AG08396 (cell line): Measurements from ENCODE around the gene CRMP1.

ENCODE experiments used
- DNase-seq: peaks from one replicate; pipeline ENCODE4 v3.0.0; 2012; ENCODE audit warnings: low spot score, mixed read lengths

Gene CRMP1

DNA sequence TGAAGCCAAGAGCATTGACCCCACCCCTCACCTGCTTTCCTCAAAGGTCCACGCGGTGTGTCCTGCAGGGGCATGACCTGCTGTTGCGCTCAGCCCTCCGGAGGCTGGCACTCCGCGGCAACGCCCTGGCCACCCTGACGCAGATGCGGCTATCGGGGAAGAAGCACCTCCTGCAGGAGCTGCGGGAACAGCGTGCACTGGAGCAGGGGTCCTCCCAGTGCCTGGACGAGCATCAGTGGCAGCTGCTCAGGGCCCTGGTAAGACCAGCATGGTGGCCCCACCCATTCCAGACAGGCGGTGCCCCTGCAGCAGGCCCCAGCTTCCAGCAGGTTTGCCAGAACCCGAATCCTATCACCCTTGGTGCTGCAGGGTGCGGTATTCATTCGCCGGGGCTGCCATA, 95.9 kb downstream of the CRMP1 start:
- no peak for DNase-seq

GRCh38 chr4:5795580-5795979, 97.3 kb downstream of the CRMP1 start:
- no peak for DNase-seq

DNA sequence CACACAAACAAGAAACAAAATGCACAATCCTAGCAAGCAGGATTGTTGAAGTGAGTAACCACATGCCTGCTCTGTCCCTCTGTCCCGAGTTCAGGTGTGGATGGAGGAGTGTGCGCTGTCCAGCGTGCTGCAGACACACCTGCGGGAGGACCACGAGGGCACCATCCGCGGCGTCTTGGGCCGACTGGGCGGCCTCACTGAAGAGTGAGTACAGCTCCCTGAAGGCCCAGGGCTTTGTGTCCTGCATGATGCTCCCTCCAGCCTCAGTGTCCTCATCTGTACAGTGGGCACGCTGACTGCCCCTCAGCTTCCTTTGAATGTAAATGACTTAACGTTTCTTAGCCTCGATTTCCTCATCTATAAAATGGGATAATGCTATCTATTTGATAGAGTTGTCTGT, 99.4 kb downstream of the CRMP1 start:
- no peak for DNase-seq

DNA sequence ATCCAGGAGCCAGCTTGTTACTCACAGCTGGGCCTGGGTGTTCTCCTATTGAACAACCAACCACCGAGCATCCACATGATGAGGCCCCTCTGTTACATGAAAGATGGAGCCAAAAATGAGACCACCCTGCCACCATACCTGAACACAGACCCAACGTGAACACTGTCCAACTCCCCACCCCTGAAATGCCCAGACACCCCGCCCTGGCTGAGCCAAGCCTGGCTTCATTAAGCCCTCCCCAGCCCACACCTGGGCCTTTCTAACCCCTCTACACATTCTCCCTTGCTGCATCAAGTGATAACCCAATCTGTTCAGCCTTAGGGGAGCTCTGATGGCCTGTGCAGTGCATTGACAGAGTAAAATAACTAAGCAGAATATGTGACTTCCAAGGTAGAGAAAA, 101.2 kb downstream of the CRMP1 start:
- DNase-seq, result no peak

DNA sequence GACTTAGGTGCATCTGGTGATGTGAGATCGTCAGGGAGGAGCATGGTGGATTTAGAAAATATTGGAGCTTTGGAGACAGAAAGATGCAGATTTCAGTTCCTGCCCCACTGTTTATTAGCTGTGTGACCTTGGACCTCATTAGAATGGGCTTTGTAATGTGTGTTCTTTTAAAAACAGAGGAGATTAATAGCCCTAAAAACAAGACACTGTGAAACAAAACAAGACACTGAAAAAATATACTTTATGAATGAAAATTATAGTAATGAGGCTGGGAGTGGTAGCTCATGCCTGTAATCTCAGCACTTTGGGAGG, 102.4 kb downstream of the CRMP1 start:
- no peak for DNase-seq

DNA sequence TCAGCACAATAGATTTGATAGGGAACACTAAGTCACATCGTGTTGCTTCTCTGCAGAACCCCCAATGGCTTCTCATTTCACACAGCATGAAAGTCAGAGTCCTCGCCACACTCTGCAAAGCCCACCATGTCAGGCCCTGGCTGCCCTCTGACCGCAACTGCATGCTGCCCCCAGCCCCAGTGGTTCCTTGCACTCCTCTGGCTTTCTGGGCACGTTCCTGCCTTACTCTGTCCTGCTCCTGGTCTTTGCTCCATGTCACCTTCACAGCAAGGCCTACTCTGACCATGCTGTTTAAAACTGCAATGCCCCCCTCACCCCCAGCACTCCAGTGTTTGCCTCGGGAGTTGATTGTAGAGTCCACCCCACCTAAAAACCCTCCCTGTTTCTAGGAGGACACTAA, 103.7 kb downstream of the CRMP1 start:
- DNase-seq, result no peak

GRCh38 chr4:5788144-5788543, 104.7 kb downstream of the CRMP1 start:
- no peak for DNase-seq

DNA sequence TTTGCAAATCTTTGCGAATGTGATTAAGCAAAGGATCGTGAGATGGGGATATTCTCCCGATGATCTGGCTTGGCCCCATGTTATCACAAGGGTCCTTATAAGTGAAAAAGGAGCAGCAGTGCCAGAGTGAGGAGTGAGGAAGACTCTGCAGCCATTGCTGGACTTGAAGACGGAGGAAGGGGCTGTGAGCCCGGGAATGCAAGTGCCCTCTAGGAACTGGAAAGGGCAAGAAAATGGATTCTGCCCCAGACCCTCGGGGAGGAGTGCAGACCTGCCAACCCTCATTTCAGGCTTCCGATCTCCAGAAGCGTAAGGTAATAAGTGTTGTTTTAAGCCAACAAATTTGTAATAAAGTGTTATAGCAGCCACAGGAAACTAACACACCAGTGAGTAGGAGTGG, 105.6 kb downstream of the CRMP1 start:
- DNase-seq, result no peak

DNA sequence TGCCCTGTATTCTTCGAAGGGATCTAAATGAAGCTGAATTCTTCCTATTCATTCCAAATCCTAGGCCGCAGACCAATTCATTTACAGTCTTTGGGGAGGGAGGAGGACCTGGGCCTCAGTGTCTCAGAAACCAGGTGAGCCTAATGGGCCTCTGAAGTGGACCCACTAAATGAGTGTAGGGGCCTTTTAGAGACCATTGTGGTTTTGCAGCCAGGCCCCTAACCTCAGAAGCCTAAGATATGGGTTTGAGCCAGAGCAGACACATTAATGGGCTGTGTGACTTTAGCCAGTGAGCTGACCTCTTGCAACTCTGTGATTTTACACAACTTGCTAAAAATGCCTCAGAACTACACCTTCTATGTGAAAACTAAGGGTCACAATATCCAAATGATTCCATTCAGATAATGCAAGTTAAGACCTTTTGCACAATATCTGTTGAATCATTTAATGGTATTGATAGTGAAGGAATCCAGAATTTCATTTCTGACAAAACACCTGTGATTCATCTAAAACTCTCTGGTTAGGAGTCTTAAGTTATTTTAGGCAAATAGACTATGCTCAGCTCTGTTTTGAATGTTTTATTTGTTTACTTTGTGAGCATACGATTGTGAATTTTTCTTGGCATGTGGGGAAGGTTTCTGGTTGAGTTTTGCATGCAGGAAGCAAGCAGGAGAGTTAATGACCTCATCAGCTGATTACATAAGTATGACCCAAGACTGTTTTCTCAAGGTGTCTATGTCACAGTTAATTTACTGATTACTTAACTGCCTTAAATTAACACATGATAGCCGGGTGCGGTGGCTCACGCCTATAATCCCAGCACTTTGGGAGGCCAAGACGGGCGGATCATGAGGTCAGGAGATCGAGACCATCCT, 106.8 kb downstream of the CRMP1 start:
- DNase-seq, result peak; percentile 45

DNA sequence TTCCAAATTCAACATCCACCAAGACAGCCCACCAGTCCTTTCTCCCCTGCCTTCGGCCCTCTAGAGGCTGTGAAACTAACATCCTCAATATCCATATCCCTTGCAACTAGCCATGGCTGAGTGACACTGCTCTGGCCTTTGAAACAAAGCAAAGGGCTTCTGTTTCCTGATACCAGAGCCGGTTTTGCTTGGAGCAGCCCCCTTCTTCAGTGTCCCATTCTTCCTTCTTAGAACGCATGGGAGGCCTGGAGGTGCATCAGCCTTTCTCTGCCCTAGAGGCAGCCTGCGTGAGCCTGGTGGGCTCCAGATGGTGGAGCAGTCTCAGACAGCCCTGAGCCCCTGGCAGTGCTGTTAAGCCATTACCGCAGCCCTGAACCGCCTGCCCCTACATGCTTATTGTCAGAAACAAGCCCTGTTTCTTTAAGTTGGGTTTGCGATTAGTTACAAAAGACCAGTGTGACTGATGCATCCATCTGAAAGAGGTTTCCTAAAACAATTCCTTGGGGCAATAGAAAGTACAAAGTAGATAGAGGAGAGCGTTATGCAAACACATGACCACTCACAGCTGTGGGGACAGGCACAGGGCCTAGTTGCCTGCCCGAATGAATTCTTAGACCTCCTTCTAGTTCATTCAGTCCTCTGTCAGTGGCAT, 107.8 kb downstream of the CRMP1 start:
- DNase-seq, result no peak

DNA sequence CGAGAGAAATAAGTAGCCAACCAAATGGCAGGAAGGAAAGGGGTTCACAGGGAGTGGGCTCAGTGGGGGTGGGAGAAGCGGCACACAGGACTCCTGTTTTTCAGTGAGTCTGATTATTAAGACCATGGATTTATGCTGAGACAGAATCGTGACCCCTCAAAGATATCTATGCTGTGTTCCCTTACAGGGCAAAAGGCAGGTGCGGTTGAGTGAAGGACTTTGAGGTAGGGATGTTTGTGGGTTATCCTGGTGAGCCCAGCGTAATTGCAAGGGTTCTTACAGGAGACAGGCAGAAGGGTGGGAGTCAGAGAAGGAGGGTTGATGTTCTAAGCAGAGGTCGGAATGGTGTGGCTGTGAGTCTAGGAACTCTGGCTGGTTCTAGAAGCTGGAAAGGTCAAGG, 108.9 kb downstream of the CRMP1 start:
- no peak for DNase-seq

DNA sequence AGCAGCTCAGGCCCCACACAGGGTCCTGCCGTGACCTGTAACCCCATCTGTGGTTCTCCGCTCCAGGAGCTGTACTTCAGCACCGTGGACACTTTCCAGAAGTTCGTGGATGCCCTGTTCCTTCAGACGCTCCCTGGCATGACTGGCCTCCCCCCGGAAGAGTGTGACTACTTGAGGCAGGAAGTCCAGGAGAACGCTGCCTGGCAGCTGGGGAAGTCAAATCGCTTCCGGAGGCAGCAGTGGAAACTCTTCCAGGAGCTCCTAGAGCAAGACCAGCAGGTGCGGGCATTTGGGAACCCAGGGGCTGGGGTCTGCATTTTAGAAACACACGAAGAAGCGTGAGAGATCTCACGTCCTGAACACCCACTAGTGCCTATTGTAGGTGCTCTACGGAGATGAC, 109.4 kb downstream of the CRMP1 start:
- no peak for DNase-seq

DNA sequence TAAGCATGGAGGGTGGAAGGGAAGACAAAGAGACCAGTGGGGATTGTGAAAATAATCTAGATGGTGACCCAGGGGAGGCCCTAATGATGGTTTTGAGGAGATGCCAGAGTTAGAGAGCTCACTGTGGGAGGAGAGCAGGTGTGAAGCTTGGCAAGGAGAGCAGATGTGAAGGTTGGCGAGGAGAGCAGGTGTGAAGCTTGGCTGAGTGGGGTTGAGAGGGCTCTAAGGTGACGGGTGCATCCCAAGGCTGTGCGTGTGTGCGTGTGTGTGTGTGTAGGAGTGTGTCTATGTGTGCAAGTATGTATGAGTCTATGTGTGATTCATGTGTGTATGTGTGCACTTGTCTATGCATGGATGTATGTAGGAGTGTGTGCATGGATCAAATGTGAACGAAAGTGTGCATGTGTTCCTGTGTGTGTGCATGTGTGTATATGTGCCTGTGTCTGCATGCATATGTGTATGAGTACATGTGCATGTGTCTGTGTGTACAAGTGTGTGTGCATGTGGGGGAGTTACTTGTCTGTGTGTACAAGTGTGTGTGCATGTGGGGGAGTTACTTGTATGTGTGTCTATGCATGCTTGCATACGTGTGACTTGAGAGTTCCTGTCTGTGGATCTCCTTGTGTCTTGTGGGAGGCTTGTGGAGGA, 109.9 kb downstream of the CRMP1 start:
- no peak for DNase-seq

- DNase-seq, result no peak
Measured at GRCh38 chr4:5781691-5782090, 111.2 kb downstream of the CRMP1 start.

GRCh38 chr4:5780831-5781480, 111.9 kb downstream of the CRMP1 start:
- DNase-seq, result no peak

GRCh38 chr4:5776510-5776909, 116.4 kb downstream of the CRMP1 start:
- no peak for DNase-seq

GRCh38 chr4:5774416-5775036, 118.4 kb downstream of the CRMP1 start:
- DNase-seq, result no peak

- DNase-seq, result no peak
Measured at GRCh38 chr4:5773271-5773555, 119.7 kb downstream of the CRMP1 start.

GRCh38 chr4:5772528-5773270, 120.2 kb downstream of the CRMP1 start:
- no peak for DNase-seq
